ENCODE results near the gene ELL2. TPM values are rescaled to one million over a fixed set of nuclear protein-coding genes. Genes with fewer than 3 reads are reported as not detected.
A peak's percentile ranks its signal among the peaks of the same experiment; 100 is the strongest.

The ELL2 gene
- total RNA-seq, 1 donor from 2014 or later = 4.6 TPM

DNA sequence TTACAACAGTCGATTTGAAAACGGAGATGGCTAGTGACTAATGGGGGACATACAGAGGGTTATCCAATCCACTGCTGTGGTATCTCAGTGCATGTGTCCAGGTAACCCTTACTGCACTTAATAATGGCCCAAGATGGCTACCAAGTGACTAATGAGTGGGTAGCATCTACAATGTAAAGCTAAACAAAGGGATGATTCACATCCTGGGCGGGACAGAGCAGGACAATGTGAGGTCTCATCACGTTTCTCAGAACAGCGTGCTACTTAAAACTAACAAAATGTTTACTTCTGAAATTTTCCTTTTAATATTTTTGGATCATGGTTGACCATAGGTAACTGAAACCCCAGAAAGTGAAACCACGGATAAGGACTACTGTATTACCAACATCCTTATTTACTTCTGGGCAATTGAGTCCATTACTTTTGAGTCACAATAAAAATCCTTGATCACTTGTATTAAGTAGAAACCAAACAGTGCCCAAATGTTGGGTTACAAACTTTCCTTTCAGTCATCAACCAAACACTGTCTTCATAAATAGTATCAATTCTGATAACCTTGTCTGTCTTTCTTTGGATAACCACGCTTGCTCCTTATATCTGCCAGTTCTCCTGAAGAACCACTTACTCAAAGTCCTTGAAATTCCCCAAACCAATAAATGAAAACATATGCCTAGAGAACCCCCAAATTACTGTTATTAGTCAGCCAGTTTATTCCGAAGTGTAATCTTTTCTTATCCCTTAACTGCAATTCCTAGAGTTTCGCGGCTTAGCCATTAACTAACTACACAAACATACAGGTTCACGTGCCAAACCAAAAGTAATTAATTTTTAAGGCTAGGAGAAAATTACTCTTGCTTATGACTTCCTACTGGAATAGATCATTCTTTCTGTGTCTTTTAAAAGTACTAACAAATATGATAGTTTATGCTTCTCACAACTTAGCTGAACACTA, 59.7 kb downstream of the ELL2 start:
- Mint-ChIP-seq H3K9me3 (peaks cover 8% of the 10 kb centered on the region), H3K36me3 (ENCODE audit: low read depth) (peaks cover 6% of the 10 kb centered on the region), H3K27me3 (ENCODE audit: low read depth) (no peaks in the 10 kb centered on the region), H3K27ac (ENCODE audit: unreplicated experiment) (no peak overlapping the region), H3K4me3 (no peak overlapping the region), H3K4me1 (peaks cover 4% of the 10 kb centered on the region)
- TF ChIP-seq, protein P1, sequence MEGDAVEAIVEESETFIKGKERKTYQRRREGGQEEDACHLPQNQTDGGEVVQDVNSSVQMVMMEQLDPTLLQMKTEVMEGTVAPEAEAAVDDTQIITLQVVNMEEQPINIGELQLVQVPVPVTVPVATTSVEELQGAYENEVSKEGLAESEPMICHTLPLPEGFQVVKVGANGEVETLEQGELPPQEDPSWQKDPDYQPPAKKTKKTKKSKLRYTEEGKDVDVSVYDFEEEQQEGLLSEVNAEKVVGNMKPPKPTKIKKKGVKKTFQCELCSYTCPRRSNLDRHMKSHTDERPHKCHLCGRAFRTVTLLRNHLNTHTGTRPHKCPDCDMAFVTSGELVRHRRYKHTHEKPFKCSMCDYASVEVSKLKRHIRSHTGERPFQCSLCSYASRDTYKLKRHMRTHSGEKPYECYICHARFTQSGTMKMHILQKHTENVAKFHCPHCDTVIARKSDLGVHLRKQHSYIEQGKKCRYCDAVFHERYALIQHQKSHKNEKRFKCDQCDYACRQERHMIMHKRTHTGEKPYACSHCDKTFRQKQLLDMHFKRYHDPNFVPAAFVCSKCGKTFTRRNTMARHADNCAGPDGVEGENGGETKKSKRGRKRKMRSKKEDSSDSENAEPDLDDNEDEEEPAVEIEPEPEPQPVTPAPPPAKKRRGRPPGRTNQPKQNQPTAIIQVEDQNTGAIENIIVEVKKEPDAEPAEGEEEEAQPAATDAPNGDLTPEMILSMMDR (conservative IDR thresholded peaks at IDR 0.05) = no peak
- no peak for DNase-seq (ENCODE audit: low read depth, low spot score)

DNA sequence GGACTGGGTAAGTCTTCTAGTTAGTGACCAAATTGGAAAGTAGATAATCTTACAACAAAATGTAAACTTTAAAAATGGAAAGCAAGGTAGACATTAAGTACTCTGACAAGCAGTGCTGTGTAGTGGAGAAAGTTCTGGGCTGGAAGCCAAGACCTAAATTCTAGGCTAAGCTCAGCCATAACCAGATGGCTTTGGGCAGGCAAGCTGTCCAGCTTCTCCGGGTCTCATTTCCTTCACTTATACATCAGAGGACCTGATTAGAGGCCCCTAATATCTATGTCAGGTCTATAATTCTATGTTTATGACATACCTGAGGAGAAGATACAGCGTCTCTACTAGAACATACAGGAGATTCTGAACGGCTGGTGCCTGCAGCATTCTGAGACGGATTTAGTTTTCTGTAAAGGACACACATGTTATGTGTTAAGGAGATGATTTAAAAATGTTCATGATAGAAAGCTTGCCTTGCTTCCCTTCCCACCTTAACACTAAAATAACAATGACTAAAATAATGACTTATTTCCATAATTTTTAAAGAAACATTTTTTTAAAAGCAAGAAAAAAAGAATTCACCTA, 61.2 kb downstream of the ELL2 start:
- H3K4me1 Mint-ChIP-seq = peaks cover 16% of the 10 kb centered on the region
- H3K27ac Mint-ChIP-seq (ENCODE audit: unreplicated experiment) = no peak overlapping the region
- no peak for DNase-seq (ENCODE audit: low read depth, low spot score)
- no peak overlapping the region for H3K4me3 Mint-ChIP-seq
- H3K27me3 Mint-ChIP-seq (ENCODE audit: low read depth) = no peaks in the 10 kb centered on the region
- peaks cover 6% of the 10 kb centered on the region for H3K36me3 Mint-ChIP-seq (ENCODE audit: low read depth)
- peaks cover 8% of the 10 kb centered on the region for H3K9me3 Mint-ChIP-seq
- TF ChIP-seq, protein P1 (conservative IDR thresholded peaks at IDR 0.05) = no peak

DNA sequence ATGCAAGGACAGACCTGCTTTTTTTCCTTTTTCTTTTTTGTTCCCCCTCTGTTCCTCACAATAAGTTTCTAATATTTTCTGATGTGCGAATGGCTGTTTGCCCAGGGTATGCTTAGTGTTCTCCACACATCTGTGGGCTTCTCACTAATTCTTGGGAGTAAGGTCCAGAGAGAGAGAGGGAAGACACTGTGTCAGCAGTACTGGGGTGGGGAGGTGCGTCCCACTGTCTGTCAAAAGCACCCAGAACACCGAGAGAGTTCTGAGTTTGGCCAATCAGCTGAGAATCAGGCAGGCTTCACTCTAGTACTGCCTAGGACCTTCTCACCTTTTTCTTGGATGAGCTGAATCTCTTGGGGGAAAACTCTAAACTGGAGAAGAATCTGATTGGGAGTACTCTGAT, 61.8 kb downstream of the ELL2 start:
- peaks cover 22% of the 10 kb centered on the region for H3K4me1 Mint-ChIP-seq
- TF ChIP-seq, protein P1 (conservative IDR thresholded peaks at IDR 0.05) = no peak
- no peak for DNase-seq (ENCODE audit: low read depth, low spot score)
- H3K27me3 Mint-ChIP-seq (ENCODE audit: low read depth) = no peaks in the 10 kb centered on the region
- H3K36me3 Mint-ChIP-seq (ENCODE audit: low read depth) = peaks cover 6% of the 10 kb centered on the region
- no peak overlapping the region for H3K27ac Mint-ChIP-seq (ENCODE audit: unreplicated experiment)
- peaks cover 8% of the 10 kb centered on the region for H3K9me3 Mint-ChIP-seq
- no peak overlapping the region for H3K4me3 Mint-ChIP-seq

DNA sequence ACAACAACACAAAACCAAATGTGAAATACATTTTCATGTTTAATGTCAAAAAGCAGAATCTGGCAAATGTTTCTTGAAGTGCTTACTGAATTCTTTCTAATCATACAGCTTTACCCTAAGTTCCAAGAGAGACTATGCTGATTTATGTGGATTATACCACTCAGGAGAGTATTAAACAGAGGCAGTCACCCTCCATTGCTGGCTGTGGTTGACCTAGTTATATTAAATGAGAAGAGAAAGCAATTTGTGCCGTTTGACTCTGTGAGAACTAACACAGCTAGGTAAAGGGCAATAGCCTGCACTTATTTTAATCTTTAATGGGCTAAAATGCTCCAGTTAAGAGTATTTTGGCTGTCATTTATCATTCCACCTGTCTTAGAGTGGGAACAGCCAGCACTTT, 62.6 kb downstream of the ELL2 start:
- Mint-ChIP-seq H3K27ac (ENCODE audit: unreplicated experiment) (no peak overlapping the region), H3K4me1 (peaks cover 28% of the 10 kb centered on the region), H3K36me3 (ENCODE audit: low read depth) (peaks cover 4% of the 10 kb centered on the region), H3K27me3 (ENCODE audit: low read depth) (no peaks in the 10 kb centered on the region), H3K9me3 (peaks cover 8% of the 10 kb centered on the region), H3K4me3 (no peak overlapping the region)
- TF ChIP-seq, protein P1 (conservative IDR thresholded peaks at IDR 0.05) = no peak
- DNase-seq (ENCODE audit: low read depth, low spot score) = no peak

DNA sequence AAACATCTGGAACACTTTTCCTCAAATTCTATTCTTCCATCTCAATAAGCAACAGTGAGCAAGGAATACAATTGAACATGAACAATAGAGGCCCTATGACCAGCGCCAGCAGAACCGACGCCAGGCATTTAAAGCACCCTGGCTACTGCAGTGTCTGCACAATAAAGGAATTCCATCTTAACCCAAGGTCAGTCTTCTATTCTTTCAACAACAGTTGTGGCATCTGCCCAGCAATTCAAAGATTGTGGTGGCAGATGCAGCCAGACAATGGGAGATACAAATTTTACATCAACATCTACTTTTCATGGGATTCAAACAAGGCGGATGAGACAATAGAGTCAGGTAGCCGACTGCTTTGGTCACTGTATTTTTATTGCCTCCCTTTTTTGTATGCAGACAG, 65.9 kb downstream of the ELL2 start:
- Mint-ChIP-seq H3K27ac (ENCODE audit: unreplicated experiment) (peak overlapping the region; percentile 6), H3K4me3 (peak overlapping the region; percentile 4), H3K36me3 (ENCODE audit: low read depth) (no peaks in the 10 kb centered on the region), H3K4me1 (peaks cover 31% of the 10 kb centered on the region), H3K9me3 (no peaks in the 10 kb centered on the region), H3K27me3 (ENCODE audit: low read depth) (no peaks in the 10 kb centered on the region)
- DNase-seq (ENCODE audit: low read depth, low spot score) = no peak
- TF ChIP-seq, protein P1 (conservative IDR thresholded peaks at IDR 0.05) = no peak

Data from neural crest cell (in vitro differentiated cells).